Bronchial epithelial cell (primary cell): Measurements from ENCODE around the gene CMIP. TPM values are rescaled to one million over a fixed set of nuclear protein-coding genes. Genes with fewer than 3 reads are reported as not detected.
"Not testable (repeated sequence)": the region's sequence is repeated elsewhere in the genome, so short reads cannot be mapped to it uniquely, and the experiment has no call there.

ENCODE experiments used
- DNase-seq: peaks from one replicate; pipeline ENCODE4 v3.0.0-alpha.2; 2010; ENCODE audit warnings: low read depth
- FAIRE-seq: peaks from 2 replicates; lab custom pipeline; 2011; peaks lifted over from hg19 to GRCh38; lab: Jason Lieb, UNC
- H3K27me3 ChIP-seq: 2 replicates; pipeline ENCODE4 v1.5.1; 2011; ENCODE audit warnings: low read length; ENCODE audit not compliant: control insufficient read depth, insufficient read depth
- H3K36me3 ChIP-seq: 2 replicates; pipeline ENCODE4 v1.5.1; 2011; ENCODE audit warnings: low read length; ENCODE audit not compliant: control insufficient read depth, insufficient read depth
- H3K4me3 ChIP-seq: 2 replicates; pipeline ENCODE4 v1.5.1; 2011; ENCODE audit warnings: mild to moderate bottlenecking, low read depth, low read length, control low read depth
- total RNA-seq: library from RNA; depleted of rRNA; stranded (reverse); fragments of >200 nt; gene quantifications from 2 replicates; pipeline ENCODE4 v1.2.1, GENCODE V29; 2014
- TF ChIP-seq, protein P1 (sequence below): IDR thresholded peaks from 2 replicates; pipeline ENCODE4 v1.5.1; 2011; ENCODE audit warnings: mild to moderate bottlenecking, moderate library complexity, low read length, control low read depth, inconsistent platforms; ENCODE audit not compliant: insufficient read depth, severe bottlenecking

CMIP gene
- total RNA-seq, 1 donor from 2014 or later = 21.1 TPM

- FAIRE-seq (no peak), DNase-seq (no peak)
- TF ChIP-seq, protein P1, sequence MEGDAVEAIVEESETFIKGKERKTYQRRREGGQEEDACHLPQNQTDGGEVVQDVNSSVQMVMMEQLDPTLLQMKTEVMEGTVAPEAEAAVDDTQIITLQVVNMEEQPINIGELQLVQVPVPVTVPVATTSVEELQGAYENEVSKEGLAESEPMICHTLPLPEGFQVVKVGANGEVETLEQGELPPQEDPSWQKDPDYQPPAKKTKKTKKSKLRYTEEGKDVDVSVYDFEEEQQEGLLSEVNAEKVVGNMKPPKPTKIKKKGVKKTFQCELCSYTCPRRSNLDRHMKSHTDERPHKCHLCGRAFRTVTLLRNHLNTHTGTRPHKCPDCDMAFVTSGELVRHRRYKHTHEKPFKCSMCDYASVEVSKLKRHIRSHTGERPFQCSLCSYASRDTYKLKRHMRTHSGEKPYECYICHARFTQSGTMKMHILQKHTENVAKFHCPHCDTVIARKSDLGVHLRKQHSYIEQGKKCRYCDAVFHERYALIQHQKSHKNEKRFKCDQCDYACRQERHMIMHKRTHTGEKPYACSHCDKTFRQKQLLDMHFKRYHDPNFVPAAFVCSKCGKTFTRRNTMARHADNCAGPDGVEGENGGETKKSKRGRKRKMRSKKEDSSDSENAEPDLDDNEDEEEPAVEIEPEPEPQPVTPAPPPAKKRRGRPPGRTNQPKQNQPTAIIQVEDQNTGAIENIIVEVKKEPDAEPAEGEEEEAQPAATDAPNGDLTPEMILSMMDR = no peak
- Histone ChIP-seq H3K27me3 (no peaks in the 10 kb centered on the region), H3K36me3 (no peaks in the 10 kb centered on the region), H3K4me3 (no peak overlapping the region)
These were observed 27.4 kb upstream of the CMIP start for GRCh38 chr16:81417210-81417609.

DNA sequence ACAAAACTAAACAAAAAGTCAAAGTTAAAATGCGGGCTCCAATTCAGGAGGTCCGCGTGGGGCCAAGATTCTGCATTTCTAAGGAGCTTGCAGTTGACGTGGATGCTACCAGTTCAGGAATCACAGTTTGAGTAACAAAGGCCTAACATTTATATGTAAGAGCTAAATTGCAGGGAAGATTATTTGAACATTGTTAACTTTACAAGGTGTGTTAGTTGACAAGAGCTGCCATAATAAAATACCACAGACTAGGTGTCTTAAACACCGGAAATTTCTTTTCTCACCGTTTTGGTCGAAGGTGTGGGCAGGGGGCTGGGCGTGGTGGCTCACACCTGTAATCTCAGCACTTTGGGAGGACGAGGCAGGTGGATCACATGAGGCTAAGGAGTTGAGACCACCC, 24.8 kb upstream of the CMIP start:
- FAIRE-seq (no peak), DNase-seq (no peak)
- no peak overlapping the region for H3K4me3 ChIP-seq
- TF ChIP-seq, protein P1 = no peak
- H3K36me3 ChIP-seq = no peaks in the 10 kb centered on the region
- no peaks in the 10 kb centered on the region for H3K27me3 ChIP-seq

DNA sequence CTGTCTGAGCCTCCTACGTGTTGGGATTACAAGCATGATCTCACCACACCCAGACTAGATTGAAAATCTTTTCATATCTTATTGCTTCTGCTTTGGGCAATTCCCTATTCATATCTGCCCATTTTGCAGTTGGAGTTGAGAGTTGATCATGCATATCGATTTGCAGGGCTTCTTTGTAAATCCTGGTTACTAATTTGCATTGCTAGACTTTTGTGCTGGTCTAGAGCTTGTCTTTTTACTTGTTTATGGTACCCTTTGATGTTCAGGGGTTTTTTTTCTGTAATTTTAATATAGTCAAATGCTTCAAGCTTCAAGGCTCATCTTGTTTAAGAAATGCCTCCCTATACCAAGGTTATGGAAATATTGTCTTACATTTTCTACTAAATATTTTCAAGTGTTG, 23.5 kb upstream of the CMIP start:
- TF ChIP-seq, protein P1 = no peak

GRCh38 chr16:81421536-81421935, 23.1 kb upstream of the CMIP start:
- TF ChIP-seq, protein P1 = no peak
- DNase-seq = no peak
- no peak for FAIRE-seq
- H3K27me3 ChIP-seq = no peaks in the 10 kb centered on the region
- H3K36me3 ChIP-seq = no peaks in the 10 kb centered on the region
- H3K4me3 ChIP-seq = no peak overlapping the region

More for the DNA sequence above, 23.5 kb upstream of the CMIP start:
- no peak for FAIRE-seq
- no peaks in the 10 kb centered on the region for H3K36me3 ChIP-seq
- no peak overlapping the region for H3K4me3 ChIP-seq
- no peak for DNase-seq
- H3K27me3 ChIP-seq = no peaks in the 10 kb centered on the region

DNA sequence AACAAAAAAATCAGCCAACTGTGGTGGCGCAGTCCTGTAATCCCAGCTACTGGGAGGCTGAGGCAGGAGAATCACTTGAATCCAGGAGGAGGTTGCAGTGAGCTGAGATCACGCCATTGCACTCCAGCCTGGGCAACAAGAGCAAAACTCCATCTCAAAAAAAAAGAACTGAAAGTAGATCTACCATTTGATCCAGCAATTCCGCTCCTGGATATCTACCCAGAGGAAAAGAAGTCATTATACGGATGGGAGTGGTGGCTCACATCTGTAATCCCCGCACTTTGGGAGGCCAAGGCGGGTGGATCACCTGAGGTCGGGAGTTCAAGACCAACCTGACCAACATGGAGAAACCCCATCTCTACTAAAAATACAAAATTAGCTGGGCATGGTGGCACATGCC, 22.5 kb upstream of the CMIP start:
- not testable (repeated sequence) for H3K4me3 ChIP-seq, DNase-seq, H3K27me3 ChIP-seq, FAIRE-seq, H3K36me3 ChIP-seq

DNA sequence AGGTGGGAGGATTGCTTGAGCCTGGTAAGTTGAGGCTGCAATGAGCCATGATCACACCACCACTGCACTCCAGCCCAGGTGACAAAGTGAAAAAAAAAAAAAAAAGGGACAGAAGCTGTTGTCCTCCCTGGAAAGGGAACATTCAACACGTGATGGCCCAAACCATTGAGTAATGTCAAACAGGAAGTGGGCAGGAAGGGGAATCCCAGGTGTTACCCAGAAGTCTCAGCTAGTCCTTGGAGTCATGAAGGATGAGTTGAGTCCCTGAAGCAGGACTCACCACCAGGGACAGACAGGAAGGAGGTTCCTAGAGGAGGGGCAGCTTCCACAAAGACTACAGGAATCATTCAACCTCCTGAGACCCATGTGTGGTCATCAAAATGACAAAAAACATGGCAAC, 19.8 kb upstream of the CMIP start:
- TF ChIP-seq, protein P1 = no peak
- DNase-seq (peak; percentile 82), FAIRE-seq (no peak)
- no peaks in the 10 kb centered on the region for H3K27me3 ChIP-seq
- no peak overlapping the region for H3K4me3 ChIP-seq
- H3K36me3 ChIP-seq = no peaks in the 10 kb centered on the region
